Karpas-422 (cell line): Measurements from ENCODE around the gene SNTB2. TPM values are rescaled to one million over a fixed set of nuclear protein-coding genes. Genes with fewer than 3 reads are reported as not detected.

Experiments used
- DNase-seq: peaks from one replicate; pipeline ENCODE4 v3.0.0-alpha.2; 2015
- H2AFZ ChIP-seq: fragments of 200-600 bp; sonication (generic); 2 replicates; pipeline ENCODE4 v1.6.1; 2014; ENCODE audit warnings: antibody characterized with exemption, low read length, mixed read lengths
- H3K27ac ChIP-seq: fragments of 200-600 bp; sonication (generic); 2 replicates; pipeline ENCODE4 v1.5.1; 2014; ENCODE audit warnings: mild to moderate bottlenecking, low read length, moderate library complexity
- H3K27me3 ChIP-seq: fragments of 200-600 bp; sonication (generic); 2 replicates; pipeline ENCODE4 v1.6.1; 2014; ENCODE audit warnings: low read length, mixed read lengths
- H3K36me3 ChIP-seq: fragments of 200-600 bp; sonication (generic); 2 replicates; pipeline ENCODE4 v1.6.1; 2014; ENCODE audit warnings: low read length, mixed read lengths; ENCODE audit not compliant: insufficient read depth
- H3K4me1 ChIP-seq: fragments of 200-600 bp; sonication (generic); 2 replicates; pipeline ENCODE4 v1.6.1; 2014; ENCODE audit warnings: mild to moderate bottlenecking, low read length, mixed read lengths
- H3K4me2 ChIP-seq: fragments of 200-600 bp; sonication (generic); 2 replicates; pipeline ENCODE4 v1.6.1; 2014; ENCODE audit warnings: low read length, low read depth, mild to moderate bottlenecking; ENCODE audit not compliant: poor library complexity, severe bottlenecking
- H3K4me3 ChIP-seq: fragments of 200-600 bp; sonication (generic); 2 replicates; pipeline ENCODE4 v1.5.1; 2014; ENCODE audit warnings: mild to moderate bottlenecking, antibody characterized with exemption, low read length, mixed read lengths
- H3K79me2 ChIP-seq: fragments of 200-600 bp; sonication (generic); 2 replicates; pipeline ENCODE4 v1.6.1; 2014; ENCODE audit warnings: mild to moderate bottlenecking, low read length, mixed read lengths
- H3K9ac ChIP-seq: fragments of 200-600 bp; sonication (generic); 2 replicates; pipeline ENCODE4 v1.6.0; 2014; ENCODE audit warnings: low read length
- H3K9me2 ChIP-seq: fragments of 200-600 bp; sonication (generic), shearing (Covaris generic); replicated peaks from 2 replicates; pipeline ENCODE4 v1.6.0; 2014; ENCODE audit warnings: mild to moderate bottlenecking, low read length, moderate library complexity; ENCODE audit not compliant: insufficient read depth
- H3K9me3 ChIP-seq: fragments of 300-700, 200-600 bp; sonication (generic); 2 replicates; pipeline ENCODE4 v1.6.1; 2014; ENCODE audit warnings: low read length, mixed read lengths
- H4K20me1 ChIP-seq: fragments of 200-600 bp; sonication (generic); 2 replicates; pipeline ENCODE4 v1.6.1; 2014; ENCODE audit warnings: mild to moderate bottlenecking, antibody characterized with exemption, low read length, low read depth; ENCODE audit not compliant: insufficient read depth
- total RNA-seq: library from RNA; depleted of rRNA; stranded (reverse); fragments of >200 nt; shearing (Covaris generic); gene quantifications from 2 replicates; pipeline ENCODE4 v1.2.3, GENCODE V29; 2014; ENCODE audit warnings: low replicate concordance

SNTB2 gene
- total RNA-seq, 1 experiment from 2014 or later, result 17.7 TPM

DNA sequence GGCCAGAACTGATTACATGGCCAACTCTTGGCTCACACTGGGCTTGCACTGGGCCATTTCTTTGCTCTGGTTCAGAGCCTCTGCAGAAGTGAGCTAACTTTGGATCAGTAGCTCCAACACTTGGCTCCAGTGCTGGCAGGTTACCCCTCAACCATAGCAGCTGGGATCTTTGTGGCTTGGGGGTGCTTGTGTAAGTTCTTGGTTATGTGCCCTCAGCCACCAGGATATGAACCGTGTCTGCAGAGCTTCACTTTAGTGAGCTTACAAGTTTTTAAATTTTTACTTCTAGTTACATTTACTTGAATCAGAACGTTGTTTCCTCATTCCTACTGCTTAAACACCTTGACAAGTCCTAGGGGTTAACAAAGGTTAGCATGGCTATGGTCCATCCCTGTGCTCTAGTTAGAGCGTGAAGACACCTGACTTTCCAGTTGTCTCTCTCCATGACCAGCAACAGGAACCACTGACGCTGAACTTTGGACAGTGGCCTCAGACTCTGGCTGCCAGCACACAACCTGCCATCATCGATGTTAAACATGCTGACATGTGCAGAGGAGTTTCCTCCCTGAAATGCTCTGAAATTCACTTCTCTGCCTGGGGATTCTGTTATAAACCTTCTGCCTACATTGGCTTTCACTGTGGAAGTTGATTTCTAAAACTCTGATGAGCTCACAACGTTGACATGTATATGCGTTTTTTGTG lies 139.4 kb downstream of the SNTB2 start:
- H4K20me1 ChIP-seq, result peaks cover 49% of the 10 kb centered on the region
- peaks cover 20% of the 10 kb centered on the region for H3K36me3 ChIP-seq
- H3K27ac ChIP-seq, result no peak overlapping the region

DNA sequence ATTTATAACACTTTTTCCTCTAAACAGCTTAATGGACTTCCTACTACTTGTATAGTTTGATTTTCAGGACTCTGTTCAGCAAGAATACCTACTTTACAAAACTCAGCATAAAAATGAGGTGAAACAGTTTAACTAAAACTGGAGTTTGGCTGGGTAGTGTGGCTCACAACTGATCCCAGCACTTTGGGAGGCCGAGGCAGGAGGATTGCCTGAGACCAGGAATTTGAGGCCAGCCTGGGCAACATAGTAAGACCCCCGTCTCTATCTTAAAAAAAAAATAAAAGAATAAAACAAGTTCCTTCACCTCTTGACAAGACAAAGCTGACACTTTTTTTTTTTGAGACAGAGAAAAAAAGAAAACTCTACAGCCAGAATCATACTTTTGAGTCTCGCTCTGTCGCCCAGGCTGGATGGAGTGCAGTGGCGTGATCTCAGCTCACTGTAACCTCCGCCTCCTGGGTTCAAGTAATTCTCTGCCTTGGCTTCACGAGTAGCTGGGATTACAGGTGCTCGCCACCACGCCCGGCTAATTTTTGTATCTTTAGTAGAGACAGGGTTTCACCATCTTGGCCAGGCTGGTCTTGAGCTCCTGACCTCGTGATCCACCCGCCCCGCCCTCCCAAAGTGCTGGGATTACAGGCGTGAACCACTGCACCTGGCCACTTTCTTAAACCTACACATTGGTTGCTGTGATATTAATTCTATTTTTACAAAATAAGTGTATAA lies 140.8 kb downstream of the SNTB2 start:
- peak overlapping the region; percentile 83; the same call in 1 of the 2 replicates for H3K4me3 ChIP-seq
- no peaks in the 10 kb centered on the region for H3K27me3 ChIP-seq
- H2AFZ ChIP-seq, result no peak overlapping the region
- H3K4me2 ChIP-seq, result peak overlapping the region; percentile 85
- H3K9me2 ChIP-seq, result no peaks in the 10 kb centered on the region
- DNase-seq, result no peak
- peak overlapping the region; percentile 94 for H3K9ac ChIP-seq
- H3K9me3 ChIP-seq, result no peaks in the 10 kb centered on the region
- H3K36me3 ChIP-seq, result peaks cover 17% of the 10 kb centered on the region
- H3K27ac ChIP-seq, result no peak overlapping the region
- peaks cover 45% of the 10 kb centered on the region for H3K4me1 ChIP-seq
- H4K20me1 ChIP-seq, result peaks cover 49% of the 10 kb centered on the region
- H3K79me2 ChIP-seq, result peaks cover 82% of the 10 kb centered on the region

More for the DNA sequence above, 139.4 kb downstream of the SNTB2 start:
- Histone ChIP-seq H3K4me2 (no peak overlapping the region), H3K9ac (no peak overlapping the region), H2AFZ (no peak overlapping the region), H3K27me3 (no peaks in the 10 kb centered on the region), H3K9me2 (no peaks in the 10 kb centered on the region), H3K4me1 (peaks cover 42% of the 10 kb centered on the region), H3K4me3 (no peak overlapping the region), H3K9me3 (no peaks in the 10 kb centered on the region), H3K79me2 (peaks cover 82% of the 10 kb centered on the region)
- no peak for DNase-seq

DNA sequence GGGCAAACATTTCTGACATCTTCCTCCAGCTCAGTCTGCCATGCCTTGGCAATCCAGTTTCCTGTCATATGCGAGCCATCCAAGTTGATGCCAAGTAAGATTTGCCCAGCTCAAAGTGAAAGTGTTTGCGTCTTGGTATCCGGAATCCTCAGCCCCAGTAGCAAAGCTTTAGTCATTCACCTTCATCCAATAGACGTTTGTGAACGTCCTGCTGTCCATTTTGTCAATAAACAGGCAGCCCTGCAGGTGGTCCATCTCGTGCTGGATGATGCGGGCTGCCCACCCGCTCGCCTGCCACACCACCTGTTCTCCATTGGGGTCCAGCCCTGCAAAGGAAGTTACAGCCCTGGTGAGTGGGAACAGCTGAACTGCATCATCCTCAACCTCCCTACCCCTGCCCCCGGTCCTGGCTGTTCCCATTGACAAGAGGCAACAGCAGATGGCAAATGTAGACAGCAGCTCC lies 141.9 kb downstream of the SNTB2 start:
- H3K4me1 ChIP-seq, result peaks cover 45% of the 10 kb centered on the region
- peak overlapping the region; percentile 94 for H3K9ac ChIP-seq
- H4K20me1 ChIP-seq, result peaks cover 42% of the 10 kb centered on the region
- peak overlapping the region; percentile 83 for H3K4me3 ChIP-seq
- H3K36me3 ChIP-seq, result peaks cover 17% of the 10 kb centered on the region; the same call in 1 of the 2 replicates
- H3K9me2 ChIP-seq, result no peaks in the 10 kb centered on the region
- H3K9me3 ChIP-seq, result no peaks in the 10 kb centered on the region
- H3K27me3 ChIP-seq, result no peaks in the 10 kb centered on the region
- peaks cover 74% of the 10 kb centered on the region for H3K79me2 ChIP-seq
- peak overlapping the region; percentile 85 for H3K4me2 ChIP-seq
- H3K27ac ChIP-seq, result no peak overlapping the region
- H2AFZ ChIP-seq, result no peak overlapping the region
- peak; percentile 48 for DNase-seq

DNA sequence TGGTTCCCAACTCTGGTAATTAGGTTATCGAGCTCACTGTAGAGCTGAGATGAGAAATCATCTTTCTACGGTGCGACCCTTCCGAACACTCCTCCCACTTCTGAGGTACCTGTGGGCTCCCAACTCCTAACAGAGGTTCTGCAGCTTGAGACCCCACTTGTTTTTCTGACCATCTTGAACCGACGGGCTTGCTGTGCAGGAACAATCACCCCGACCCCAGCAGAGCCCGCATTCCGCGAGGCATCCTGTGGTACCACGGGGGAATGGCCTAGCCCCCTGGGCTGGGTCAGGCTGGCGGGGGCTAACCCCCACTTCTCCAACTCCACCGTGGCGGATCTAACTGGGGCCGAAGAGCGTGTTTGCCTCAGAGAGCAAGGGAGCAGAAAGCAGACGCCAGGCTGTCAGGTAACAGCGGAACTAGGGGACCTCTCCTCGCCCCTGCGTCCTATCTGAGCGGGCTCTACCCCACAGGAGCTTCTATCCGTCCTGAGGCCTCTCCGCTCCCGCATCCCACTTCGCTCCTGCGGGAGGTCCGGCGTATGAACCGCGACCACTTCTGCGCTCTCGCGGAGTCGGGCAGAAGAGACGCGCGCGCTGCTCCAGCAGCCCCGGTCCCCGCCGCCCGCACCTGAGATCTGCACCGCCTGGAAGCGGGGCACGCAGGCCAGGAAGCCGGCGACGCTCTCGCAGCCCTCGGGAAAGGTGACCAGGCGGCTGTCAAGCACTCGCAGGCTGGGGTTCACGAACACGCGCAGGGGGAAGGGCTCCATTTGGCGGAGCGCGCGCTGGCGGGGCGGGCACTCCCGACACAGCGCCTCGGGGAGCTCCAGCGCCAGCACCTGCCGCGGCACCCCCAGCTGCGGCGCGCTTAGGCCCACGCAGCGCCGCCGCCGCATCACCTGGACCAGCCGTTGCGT lies 142.7 kb downstream of the SNTB2 start:
- Histone ChIP-seq H2AFZ (peak overlapping the region; percentile 15; the same call in 1 of the 2 replicates), H3K4me2 (peak overlapping the region; percentile 85), H3K4me3 (peak overlapping the region; percentile 83), H3K9ac (peak overlapping the region; percentile 94), H3K9me3 (no peaks in the 10 kb centered on the region), H3K36me3 (peaks cover 22% of the 10 kb centered on the region; the same call in 1 of the 2 replicates), H3K9me2 (no peaks in the 10 kb centered on the region), H3K27ac (peak overlapping the region; percentile 46; the same call in 1 of the 2 replicates), H3K27me3 (no peaks in the 10 kb centered on the region), H4K20me1 (peaks cover 39% of the 10 kb centered on the region), H3K4me1 (peaks cover 45% of the 10 kb centered on the region), H3K79me2 (peaks cover 71% of the 10 kb centered on the region)
- DNase-seq, result peak; percentile 72

DNA sequence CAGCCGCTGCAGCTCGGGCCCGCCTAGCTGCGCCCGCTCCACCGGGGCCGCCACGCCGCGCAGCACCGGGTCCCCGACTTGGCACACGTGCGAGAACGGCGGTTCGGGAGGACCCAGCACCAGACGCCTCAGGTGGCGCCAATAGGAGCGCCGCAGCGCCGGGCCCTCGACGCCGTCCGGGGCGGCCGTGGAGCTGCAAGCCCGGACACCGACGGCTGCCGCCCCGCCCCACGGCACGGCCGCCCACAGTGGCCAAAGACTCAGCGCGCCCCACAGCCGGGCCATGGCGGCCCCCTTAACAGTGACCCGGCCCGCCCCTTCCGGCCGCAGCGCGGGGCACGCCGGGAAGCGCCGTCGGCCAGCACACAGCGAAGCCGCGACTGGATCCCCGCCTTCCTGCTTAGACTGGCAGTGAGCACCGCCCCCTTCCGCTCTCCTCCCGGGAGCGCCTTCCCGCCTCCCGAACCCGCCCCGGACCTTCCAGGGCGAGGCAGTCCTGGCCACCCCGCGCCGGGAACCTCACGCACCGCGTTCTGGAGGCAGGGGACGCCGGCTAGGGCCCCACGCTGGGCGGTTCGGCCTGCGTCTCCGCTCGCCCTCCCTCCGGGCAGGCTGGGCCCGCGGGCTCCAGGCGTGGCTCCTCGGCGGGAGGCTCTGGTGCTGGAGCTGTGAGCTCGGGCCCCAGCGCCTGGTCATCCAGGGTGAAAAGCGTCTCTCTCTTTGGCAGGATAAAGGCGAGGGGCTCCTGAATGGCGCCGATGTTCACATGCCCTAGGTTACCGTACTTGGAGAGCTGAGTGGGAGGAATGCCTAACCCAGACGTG lies 143.5 kb downstream of the SNTB2 start, which contains the start of gene PDF:
Gene PDF, minus strand, starts transcription at position 303 of the 824 bp plus-strand sequence. Its CDS starts 18 bp downstream, at position 285.
- Histone ChIP-seq H3K27me3 (no peaks in the 10 kb centered on the region), H3K4me2 (peak within 1 kb of the TSS; percentile 85), H3K27ac (peak within 1 kb of the TSS; percentile 63), H3K36me3 (peaks cover 17% of the 10 kb centered on the region; the same call in 1 of the 2 replicates), H3K4me1 (peaks cover 45% of the 10 kb centered on the region), H3K9me2 (no peaks in the 10 kb centered on the region), H3K4me3 (peak within 1 kb of the TSS; percentile 83), H3K9ac (peak within 1 kb of the TSS; percentile 94), H4K20me1 (peaks cover 34% of the 10 kb centered on the region), H3K79me2 (peaks cover 69% of the 10 kb centered on the region), H2AFZ (peak within 1 kb of the TSS; percentile 62), H3K9me3 (no peaks in the 10 kb centered on the region)
- peak; percentile 94 for DNase-seq

DNA sequence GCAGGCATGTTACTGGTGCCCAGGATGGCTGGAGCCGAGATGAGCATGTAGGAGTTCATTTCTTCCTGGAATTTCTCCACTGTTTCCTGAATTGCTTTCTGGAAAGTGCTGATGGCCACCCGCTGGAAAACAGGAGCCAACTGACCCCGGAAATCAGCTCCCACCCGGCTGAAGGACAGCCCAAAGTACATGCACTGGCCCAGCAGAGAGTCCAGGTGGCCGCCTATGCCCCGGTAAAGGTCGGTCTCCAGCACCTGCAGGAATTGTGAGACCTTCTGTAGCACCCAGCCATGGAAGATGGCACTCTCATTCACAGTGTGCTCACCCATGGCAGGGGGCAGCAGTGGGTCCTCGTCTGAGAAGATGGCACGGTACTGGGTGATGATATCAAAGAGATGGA lies 147.7 kb downstream of the SNTB2 start:
- no peak overlapping the region for H2AFZ ChIP-seq
- no peaks in the 10 kb centered on the region for H3K27me3 ChIP-seq
- H3K79me2 ChIP-seq, result peaks cover 56% of the 10 kb centered on the region
- H3K4me3 ChIP-seq, result no peak overlapping the region
- peaks cover 18% of the 10 kb centered on the region for H3K4me1 ChIP-seq
- H3K9me3 ChIP-seq, result no peaks in the 10 kb centered on the region
- peaks cover 2% of the 10 kb centered on the region; the same call in 1 of the 2 replicates for H4K20me1 ChIP-seq
- H3K4me2 ChIP-seq, result no peak overlapping the region
- peaks cover 16% of the 10 kb centered on the region; the same call in 1 of the 2 replicates for H3K36me3 ChIP-seq
- H3K27ac ChIP-seq, result no peak overlapping the region
- no peaks in the 10 kb centered on the region for H3K9me2 ChIP-seq
- DNase-seq, result no peak
- H3K9ac ChIP-seq, result no peak overlapping the region
